Measurements from ENCODE around the gene CARD14.
"Not testable (repeated sequence)": the region's sequence is repeated elsewhere in the genome, so short reads cannot be mapped to it uniquely, and the experiment has no call there.

The CARD14 gene

GRCh38 chr17:80223838-80224497 lies 54.1 kb downstream of the CARD14 start:
- no peak for DNase-seq (ENCODE audit: low read depth, low spot score)

- DNase-seq (ENCODE audit: low read depth, low spot score): no peak
These were observed 54.9 kb downstream of the CARD14 start for GRCh38 chr17:80224683-80225082.

- DNase-seq (ENCODE audit: low read depth, low spot score): no peak
These were observed 55.4 kb downstream of the CARD14 start for GRCh38 chr17:80225230-80225629.

GRCh38 chr17:80227156-80227555 lies 57.3 kb downstream of the CARD14 start:
- no peak for DNase-seq (ENCODE audit: low read depth, low spot score)

GRCh38 chr17:80227666-80228065 lies 57.8 kb downstream of the CARD14 start:
- no peak for DNase-seq (ENCODE audit: low read depth, low spot score)

- no peak for DNase-seq (ENCODE audit: low read depth, low spot score)
These were observed 58.6 kb downstream of the CARD14 start for GRCh38 chr17:80228477-80228876.

GRCh38 chr17:80229011-80229410 lies 59.2 kb downstream of the CARD14 start:
- peak; percentile 17 for DNase-seq (ENCODE audit: low read depth, low spot score)

GRCh38 chr17:80232438-80232837 lies 62.6 kb downstream of the CARD14 start:
- no peak for DNase-seq (ENCODE audit: low read depth, low spot score)

GRCh38 chr17:80233202-80233601 lies 63.4 kb downstream of the CARD14 start:
- DNase-seq (ENCODE audit: low read depth, low spot score): no peak

- DNase-seq (ENCODE audit: low read depth, low spot score): no peak
These were observed 67.1 kb downstream of the CARD14 start for GRCh38 chr17:80236911-80237310.

- no peak for DNase-seq (ENCODE audit: low read depth, low spot score)
These were observed 67.6 kb downstream of the CARD14 start for GRCh38 chr17:80237386-80237785.

GRCh38 chr17:80242505-80242904 lies 72.7 kb downstream of the CARD14 start:
- DNase-seq (ENCODE audit: low read depth, low spot score): no peak

GRCh38 chr17:80243526-80244433 lies 74.0 kb downstream of the CARD14 start:
- DNase-seq (ENCODE audit: low read depth, low spot score): no peak

GRCh38 chr17:80244448-80244847 lies 74.6 kb downstream of the CARD14 start:
- not testable (repeated sequence) for DNase-seq (ENCODE audit: low read depth, low spot score)

GRCh38 chr17:80244871-80245509 lies 75.2 kb downstream of the CARD14 start:
- no peak for DNase-seq (ENCODE audit: low read depth, low spot score)

- no peak for DNase-seq (ENCODE audit: low read depth, low spot score)
These were observed 75.9 kb downstream of the CARD14 start for GRCh38 chr17:80245566-80246265.

GRCh38 chr17:80246266-80246681 lies 76.4 kb downstream of the CARD14 start:
- no peak for DNase-seq (ENCODE audit: low read depth, low spot score)

- no peak for DNase-seq (ENCODE audit: low read depth, low spot score)
These were observed 76.9 kb downstream of the CARD14 start for GRCh38 chr17:80246726-80247125.

GRCh38 chr17:80247561-80247960 lies 77.7 kb downstream of the CARD14 start:
- DNase-seq (ENCODE audit: low read depth, low spot score): no peak

- no peak for DNase-seq (ENCODE audit: low read depth, low spot score)
These were observed 78.4 kb downstream of the CARD14 start for GRCh38 chr17:80248001-80248893.

All from astrocyte of the hippocampus (primary cell).